Pancreas (tissue), 10 donors: ENCODE results near the gene TET2. TPM values are rescaled to one million over a fixed set of nuclear protein-coding genes. Genes with fewer than 3 reads are reported as not detected.
A peak's percentile ranks its signal among the peaks of the same experiment; 100 is the strongest.

Experiments used
- ATAC-seq, 4 donors: fragments of 200-7000 bp; cut with Tn5 transposase; one replicate each; pipeline versions ENCODE4 v1.8.0 to v1.9.1; 2020; ENCODE audit warnings: mild to moderate bottlenecking in 4 of 4, moderate library complexity in 4 of 4
- DNase-seq, 6 donors: peaks; one replicate each; pipeline ENCODE4 v3.0.0-alpha.2; 2020
- FAIRE-seq: peaks from 2 replicates; lab custom pipeline; 2012; peaks lifted over from hg19 to GRCh38; lab: Jason Lieb, UNC
- H3K27ac ChIP-seq, 4 donors: fragments of 200-600 bp; sonication (generic); 1 replicate in 3 of 4; 2 replicates in 1 of 4; pipeline versions ENCODE4 v1.5.0 to v1.8.0; 2020
- H3K27me3 ChIP-seq, 4 donors: fragments of 200-600 bp; one replicate each; pipeline ENCODE4 v1.8.0; 2021
- H3K36me3 ChIP-seq, 3 donors: fragments of 200-600 bp; sonication (generic) in 1 of 3; one replicate each; pipeline versions ENCODE4 v1.5.0 to v1.8.0; 2020 to 2021
- H3K4me1 ChIP-seq, 3 donors: fragments of 200-600 bp; one replicate each; pipeline ENCODE4 v1.8.0; 2021
- H3K4me3 ChIP-seq, 4 donors: fragments of 200-600 bp; sonication (generic) in 2 of 4; one replicate each; pipeline versions ENCODE4 v1.5.0 to v1.8.0; 2020 to 2021
- H3K9me3 ChIP-seq, 4 donors: fragments of 200-600 bp; one replicate each; pipeline ENCODE4 v1.8.0; 2021
- CTCF ChIP-seq, 4 donors: fragments of 200-600 bp; sonication (generic) in 3 of 4; IDR thresholded peaks; one replicate each; pipeline versions ENCODE4 v1.5.0 to v1.8.0; 2021; ENCODE audit warnings: antibody characterized with exemption in 4 of 4
- WGBS, 2 donors: extraction: QIAGEN DNeasy Blood & Tissue Kit; methylation state at CpG; one replicate each; pipeline ENCODE4 v1.1.7; 2013; 5-methylcytosine and 5-hydroxymethylcytosine counted together
- intact Hi-C, 3 donors: fragments of 100-400 bp; cut with DNase I; formaldehyde crosslinking; loops; one replicate each; pipeline versions ENCODE4 v1.11.1 to v1.14.2; 2022
- polyA plus RNA-seq, 2 donors: library from polyadenylated mRNA; stranded (reverse); fragments of 200-250 nt; gene quantifications; one replicate each; pipeline ENCODE4 v1.2.3, GENCODE V29; 2013
- total RNA-seq, 6 donors: library from RNA; stranded (reverse); fragmentation: NEBNext Ultra II Directional in 4 of 6; extraction: Animal tissue kit (Norgen Biotek cat#: 25700) in 4 of 6; gene quantifications; one replicate each; pipeline versions ENCODE4 v1.2.1 to v1.2.4, GENCODE V29; 2021 to 2023
- donor health status: healthy with polysubstance abuse.
- donor health status: DM: no; HTN: no; CAD: no; lungs with moderate emphysema.
- donor health status: DM: no; HTN: no; CAD: no.
- donor health status: control.
- donor health status: control.
- donor health status: Bipolar disorder and iron deficiency.
- donor health status: DM: yes; HTN: yes; CAD: no.
- donor health status: DM: no; HTN: no; CAD: no.
- donor health status: DM: no; HTN: no; CAD: no.
- donor health status: DM: yes; HTN: yes; CAD: no.

The TET2 gene
- total and polyA plus RNA-seq, 8 donors, result 2.5 to 16.5 (median 7.4) TPM

- 60 to 69% methylated on average over 2 of the region's 2 CpGs for WGBS, 2 donors
- intact Hi-C loops, result no loop called here
- no peak for TF ChIP-seq CTCF (IDR thresholded peaks at IDR 0.05)
- Histone ChIP-seq H3K36me3 (peaks cover 0 to 50% (median 15%) of the 10 kb centered on the region in 3 donors), H3K4me1 (no peaks in the 10 kb centered on the region), H3K9me3 (no peaks in the 10 kb centered on the region), H3K27me3 (no peaks in the 10 kb centered on the region), H3K27ac (no peak overlapping the region), H3K4me3 (no peak overlapping the region)
- no peak for DNase-seq
- ATAC-seq, result no peak
- peak; percentile 49 for FAIRE-seq
Measured at GRCh38 chr4:105274090-105274489, 127.4 kb downstream of the TET2 start.

- Histone ChIP-seq H3K27me3 (no peaks in the 10 kb centered on the region), H3K27ac (no peak overlapping the region), H3K4me3 (no peak overlapping the region), H3K4me1 (no peaks in the 10 kb centered on the region), H3K9me3 (no peaks in the 10 kb centered on the region), H3K36me3 (peaks cover 0 to 48% (median 15%) of the 10 kb centered on the region in 3 donors)
- no peak for FAIRE-seq
- peak in 1 of 4 donors; percentile 18 for ATAC-seq
- TF ChIP-seq CTCF (IDR thresholded peaks at IDR 0.05), result no peak
- intact Hi-C loops, result no loop called here
- 97 to 100% methylated on average over 1 of the region's 1 CpG for WGBS, 2 donors
- DNase-seq, result no peak
Measured at GRCh38 chr4:105274504-105274903, 127.8 kb downstream of the TET2 start.

- intact Hi-C loops, result no loop called here
- 93 to 95% methylated on average over 9 of the region's 9 CpGs for WGBS, 2 donors
- FAIRE-seq, result no peak
Measured at GRCh38 chr4:105276361-105277104, 129.9 kb downstream of the TET2 start.

GRCh38 chr4:105277702-105278101, 131.0 kb downstream of the TET2 start:
- TF ChIP-seq CTCF (IDR thresholded peaks at IDR 0.05), result no peak
- intact Hi-C loops, result no loop called here
- WGBS, 2 donors, result 85 to 90% methylated on average over 1 of the region's 1 CpG
- H3K36me3 ChIP-seq, result peaks cover 0 to 20% (median 7%) of the 10 kb centered on the region in 3 donors
- H3K4me1 ChIP-seq, result no peaks in the 10 kb centered on the region
- FAIRE-seq (no peak), ATAC-seq (no peak), DNase-seq (no peak)
- H3K9me3 ChIP-seq, result no peaks in the 10 kb centered on the region
- H3K4me3 ChIP-seq, result no peak overlapping the region
- H3K27me3 ChIP-seq, result no peaks in the 10 kb centered on the region
- no peak overlapping the region for H3K27ac ChIP-seq

More at GRCh38 chr4:105276361-105277104, 129.9 kb downstream of the TET2 start:
- no peak for DNase-seq
- Histone ChIP-seq H3K4me1 (no peaks in the 10 kb centered on the region), H3K4me3 (no peak overlapping the region), H3K36me3 (peaks cover 0 to 30% (median 7%) of the 10 kb centered on the region in 3 donors), H3K27ac (no peak overlapping the region), H3K27me3 (no peaks in the 10 kb centered on the region), H3K9me3 (no peaks in the 10 kb centered on the region)
- TF ChIP-seq CTCF (IDR thresholded peaks at IDR 0.05), result no peak
- ATAC-seq, result no peak

- no peak for ATAC-seq
- TF ChIP-seq CTCF (IDR thresholded peaks at IDR 0.05), result no peak
- H3K27me3 ChIP-seq, result no peaks in the 10 kb centered on the region
- no peaks in the 10 kb centered on the region for H3K9me3 ChIP-seq
- H3K4me1 ChIP-seq, result no peaks in the 10 kb centered on the region
- WGBS, 2 donors, result 94 to 98% methylated on average over 1 of the region's 1 CpG
- peaks cover 0 to 15% (median 7%) of the 10 kb centered on the region in 3 donors for H3K36me3 ChIP-seq
- FAIRE-seq, result no peak
- H3K27ac ChIP-seq, result no peak overlapping the region
- H3K4me3 ChIP-seq, result no peak overlapping the region
- intact Hi-C loops, result no loop called here
- no peak for DNase-seq
Measured at GRCh38 chr4:105279314-105279713, 132.6 kb downstream of the TET2 start.
